Measurements from ENCODE around the gene GLI3. TPM values are rescaled to one million over a fixed set of nuclear protein-coding genes. Genes with fewer than 3 reads are reported as not detected.

GLI3 gene
- total RNA-seq, 2 donors from 2014 or later, result 2.7 to 10.2 TPM

GRCh38 chr7:41975849-41976248, 261.2 kb downstream of the GLI3 start:
- Histone ChIP-seq H3K36me3 (ENCODE audit: control insufficient read depth, insufficient read depth, low read length) (peaks cover 6% of the 10 kb centered on the region), H3K9me3 (ENCODE audit: control insufficient read depth, low read length) (no peaks in the 10 kb centered on the region), H3K9ac (ENCODE audit: extremely low read depth, low read length, poor library complexity, severe bottlenecking) (no peak overlapping the region), H3K27me3 (ENCODE audit: control insufficient read depth, insufficient read depth, low read length, poor library complexity, severe bottlenecking) (no peaks in the 10 kb centered on the region), H3K27ac (ENCODE audit: low read depth, low read length) (no peak overlapping the region), H3K4me1 (ENCODE audit: control insufficient read depth, insufficient read depth, low read length) (no peaks in the 10 kb centered on the region), H3K4me3 (ENCODE audit: low read length) (no peak overlapping the region)
- H3K4me1 Mint-ChIP-seq, result no peaks in the 10 kb centered on the region
- no peak for DNase-seq
- no peaks in the 10 kb centered on the region for H3K9me3 Mint-ChIP-seq
- no peak overlapping the region for H3K4me3 Mint-ChIP-seq
- no peak overlapping the region for H3K27ac Mint-ChIP-seq
- no peak for TF ChIP-seq CTCF (conservative IDR thresholded peaks at IDR 0.05)
- H3K27me3 Mint-ChIP-seq (ENCODE audit: insufficient read depth), result peaks cover 7% of the 10 kb centered on the region
- H3K36me3 Mint-ChIP-seq (ENCODE audit: low read depth), result no peaks in the 10 kb centered on the region

GRCh38 chr7:41974870-41975557, 262.0 kb downstream of the GLI3 start:
- no peak overlapping the region for H3K4me3 ChIP-seq (ENCODE audit: low read length)
- H3K27me3 ChIP-seq (ENCODE audit: control insufficient read depth, insufficient read depth, low read length, poor library complexity, severe bottlenecking), result no peaks in the 10 kb centered on the region
- H3K4me3 Mint-ChIP-seq, result no peak overlapping the region
- 93 to 94% methylated on average over 4 of the region's 4 CpGs for WGBS, 2 experiments (ENCODE audit: insufficient coverage in 1 of 2, insufficient read length in 1 of 2)
- no peaks in the 10 kb centered on the region for H3K36me3 Mint-ChIP-seq (ENCODE audit: low read depth)
- H3K4me1 ChIP-seq (ENCODE audit: control insufficient read depth, insufficient read depth, low read length), result no peaks in the 10 kb centered on the region
- no peaks in the 10 kb centered on the region for H3K9me3 ChIP-seq (ENCODE audit: control insufficient read depth, low read length)
- no peaks in the 10 kb centered on the region for H3K4me1 Mint-ChIP-seq
- peaks cover 6% of the 10 kb centered on the region for H3K36me3 ChIP-seq (ENCODE audit: control insufficient read depth, insufficient read depth, low read length)
- no peak overlapping the region for H3K27ac Mint-ChIP-seq
- H3K27ac ChIP-seq (ENCODE audit: low read depth, low read length), result no peak overlapping the region
- no peak for DNase-seq
- no peaks in the 10 kb centered on the region for H3K9me3 Mint-ChIP-seq
- no peak overlapping the region for H3K9ac ChIP-seq (ENCODE audit: extremely low read depth, low read length, poor library complexity, severe bottlenecking)
- H3K27me3 Mint-ChIP-seq (ENCODE audit: insufficient read depth), result peaks cover 7% of the 10 kb centered on the region
- peak; percentile 53 for TF ChIP-seq CTCF (conservative IDR thresholded peaks at IDR 0.05)

- Mint-ChIP-seq H3K36me3 (ENCODE audit: low read depth) (no peaks in the 10 kb centered on the region), H3K4me3 (no peak overlapping the region), H3K27ac (no peak overlapping the region), H3K9me3 (no peaks in the 10 kb centered on the region), H3K4me1 (peaks cover 6% of the 10 kb centered on the region), H3K27me3 (ENCODE audit: insufficient read depth) (peaks cover 6% of the 10 kb centered on the region)
- DNase-seq, result no peak
- Histone ChIP-seq H3K36me3 (ENCODE audit: control insufficient read depth, insufficient read depth, low read length) (peaks cover 6% of the 10 kb centered on the region), H3K27me3 (ENCODE audit: control insufficient read depth, insufficient read depth, low read length, poor library complexity, severe bottlenecking) (no peaks in the 10 kb centered on the region), H3K9ac (ENCODE audit: extremely low read depth, low read length, poor library complexity, severe bottlenecking) (no peak overlapping the region), H3K27ac (ENCODE audit: low read depth, low read length) (no peak overlapping the region), H3K4me3 (ENCODE audit: low read length) (no peak overlapping the region), H3K4me1 (ENCODE audit: control insufficient read depth, insufficient read depth, low read length) (no peaks in the 10 kb centered on the region), H3K9me3 (ENCODE audit: control insufficient read depth, low read length) (no peaks in the 10 kb centered on the region)
- TF ChIP-seq CTCF (conservative IDR thresholded peaks at IDR 0.05), result no peak
- 94 to 100% methylated on average over 3 to 7 of the region's 8 CpGs for WGBS, 2 experiments (ENCODE audit: insufficient coverage in 1 of 2, insufficient read length in 1 of 2)
Observed at GRCh38 chr7:41973202-41973730, 263.7 kb downstream of the GLI3 start.

All from endodermal cell (in vitro differentiated cells).